SK-N-SH treated with all-trans-retinoic acid at 6 μM for 48 hours (cell line): Measurements from ENCODE around the gene NATD1.

Source experiments
- ATAC-seq: fragments of 200-7000 bp; cut with Tn5 transposase; 3 replicates; pipeline ENCODE4 v1.9.1; 2020; ENCODE audit warnings: mild to moderate bottlenecking, moderate library complexity
- ARNTL ChIP-seq: fragments of 450-650 bp; formaldehyde crosslinking; IDR thresholded peaks from 2 replicates; pipeline ENCODE4 v1.5.0; 2020; ENCODE audit warnings: low read depth, mild to moderate bottlenecking, moderate library complexity, borderline replicate concordance
- BACH2 ChIP-seq: fragments of 250-450 bp; sonication (Bioruptor Pico); IDR thresholded peaks from 2 replicates; pipeline ENCODE4 v1.9.0; 2021; ENCODE audit warnings: mild to moderate bottlenecking, borderline replicate concordance
- CSDC2 ChIP-seq: fragments of 250-450 bp; sonication (Bioruptor Pico); IDR thresholded peaks from 2 replicates; pipeline ENCODE4 v1.5.0; 2020; ENCODE audit warnings: mild to moderate bottlenecking, moderate library complexity
- CSRNP3 ChIP-seq: fragments of 250-450 bp; sonication (Bioruptor Pico); IDR thresholded peaks from 2 replicates; pipeline ENCODE4 v1.5.1; 2021; ENCODE audit warnings: mild to moderate bottlenecking, moderate library complexity
- ESRRG ChIP-seq: fragments of 250-450 bp; sonication (Bioruptor Pico); IDR thresholded peaks from 2 replicates; pipeline ENCODE4 v1.6.1; 2021; ENCODE audit warnings: mild to moderate bottlenecking
- GLIS3 ChIP-seq: fragments of 250-450 bp; sonication (Bioruptor Pico); IDR thresholded peaks from 2 replicates; pipeline ENCODE4 v1.5.0; 2020; ENCODE audit warnings: mild to moderate bottlenecking, moderate library complexity
- ISL1 ChIP-seq: fragments of 250-450 bp; sonication (Bioruptor Pico); IDR thresholded peaks from 2 replicates; pipeline ENCODE4 v2.1.2; 2022; ENCODE audit warnings: mild to moderate bottlenecking, moderate library complexity
- OSR1 ChIP-seq: fragments of 250-450 bp; sonication (Bioruptor Pico); IDR thresholded peaks from 2 replicates; pipeline ENCODE4 v1.8.0; 2022; ENCODE audit warnings: moderate library complexity, mild to moderate bottlenecking, inconsistent platforms
- PATZ1 ChIP-seq: fragments of 250-450 bp; sonication (Bioruptor Pico); IDR thresholded peaks from 2 replicates; pipeline ENCODE4 v1.8.0; 2020; ENCODE audit warnings: mild to moderate bottlenecking, moderate library complexity, borderline replicate concordance
- PPARA ChIP-seq: fragments of 250-450 bp; sonication (Bioruptor Pico); IDR thresholded peaks from 2 replicates; pipeline ENCODE4 v1.5.0; 2020; ENCODE audit warnings: mild to moderate bottlenecking, borderline replicate concordance
- RARB ChIP-seq: fragments of 250-450 bp; sonication (Bioruptor Pico); IDR thresholded peaks from 2 replicates; pipeline ENCODE4 v1.8.0; 2021; ENCODE audit warnings: mild to moderate bottlenecking, moderate library complexity
- SNAI2 ChIP-seq: fragments of 250-450 bp; sonication (Bioruptor Pico); IDR thresholded peaks from 2 replicates; pipeline ENCODE4 v1.5.0; 2020; ENCODE audit warnings: mild to moderate bottlenecking, moderate library complexity
- TOX ChIP-seq: fragments of 250-450 bp; sonication (Bioruptor Pico); IDR thresholded peaks from 2 replicates; pipeline ENCODE4 v1.8.0; 2021; ENCODE audit warnings: mild to moderate bottlenecking, moderate library complexity, borderline replicate concordance
- ZFP3 ChIP-seq: fragments of 250-450 bp; sonication (Bioruptor Pico); IDR thresholded peaks from 2 replicates; pipeline ENCODE4 v1.5.0; 2020; ENCODE audit warnings: mild to moderate bottlenecking, moderate library complexity
- ZFP30 ChIP-seq: fragments of 450-650 bp; formaldehyde crosslinking; IDR thresholded peaks from 2 replicates; pipeline ENCODE4 v1.5.0; 2022; ENCODE audit warnings: mild to moderate bottlenecking, moderate library complexity
- ZNF565 ChIP-seq: fragments of 450-650 bp; formaldehyde crosslinking; conservative IDR thresholded peaks from 2 replicates; pipeline ENCODE4 v1.5.0; 2020; ENCODE audit warnings: low read depth, mild to moderate bottlenecking, moderate library complexity
- ZNF70 ChIP-seq: fragments of 450-650 bp; formaldehyde crosslinking; IDR thresholded peaks from 2 replicates; pipeline ENCODE4 v1.5.0; 2020; ENCODE audit warnings: mild to moderate bottlenecking, moderate library complexity
- ZNF8 ChIP-seq: fragments of 450-650 bp; formaldehyde crosslinking; IDR thresholded peaks from 2 replicates; pipeline ENCODE4 v1.5.0; 2020; ENCODE audit warnings: mild to moderate bottlenecking, moderate library complexity
- TF ChIP-seq, protein P1 (sequence below): fragments of 250-450 bp; sonication (Bioruptor Pico); IDR thresholded peaks from 2 replicates; pipeline ENCODE4 v1.5.0; 2020; ENCODE audit warnings: mild to moderate bottlenecking, moderate library complexity
- TF ChIP-seq, protein P2 (sequence below): fragments of 250-450 bp; sonication (Bioruptor Pico); IDR thresholded peaks from 2 replicates; pipeline ENCODE4 v1.5.1; 2020; ENCODE audit warnings: low read depth, mild to moderate bottlenecking, moderate library complexity
- TF ChIP-seq, protein P3 (sequence below): fragments of 250-450 bp; sonication (Bioruptor Pico); IDR thresholded peaks from 2 replicates; pipeline ENCODE4 v1.8.0; 2021; ENCODE audit warnings: low read depth, mild to moderate bottlenecking, moderate library complexity, borderline replicate concordance

The NATD1 gene

DNA sequence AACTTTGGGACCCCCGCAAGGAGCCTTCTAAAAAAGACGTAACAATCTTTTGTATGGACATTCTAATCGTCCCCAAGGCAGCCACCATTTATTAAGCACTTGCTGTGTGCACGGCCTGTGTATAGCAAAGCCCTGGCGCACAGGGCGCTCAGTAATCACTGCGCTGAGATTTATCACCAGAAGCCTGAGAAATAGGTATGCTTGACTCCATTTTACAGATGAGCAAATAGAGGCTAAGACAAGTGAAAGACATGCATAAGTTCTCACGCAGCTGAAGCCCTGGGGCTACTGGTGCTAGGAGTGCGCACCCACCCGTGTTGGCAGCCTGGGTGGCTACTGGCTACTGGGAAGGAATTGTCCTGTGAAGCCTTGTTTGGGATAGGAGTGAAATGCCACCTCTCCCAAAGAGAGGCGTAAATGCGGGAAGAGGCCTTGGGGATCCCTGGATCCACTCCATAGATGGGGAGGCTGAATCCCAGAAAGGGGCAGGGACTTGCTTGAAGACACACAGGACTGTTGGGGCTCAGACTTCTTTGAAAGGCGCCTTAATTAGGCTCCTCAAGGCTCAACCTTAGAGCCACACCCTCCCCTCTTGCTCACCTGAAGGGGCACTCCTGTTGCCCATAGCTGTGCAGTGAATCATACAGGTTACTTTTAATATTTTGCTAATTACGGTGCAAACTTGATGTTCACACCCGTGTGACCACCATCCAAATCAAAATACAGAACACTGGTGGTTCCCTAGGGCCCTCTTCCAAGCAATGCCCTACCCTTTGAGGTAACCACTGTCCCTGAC, 634 bp upstream of the NATD1 start:
- TF ChIP-seq ZNF565 (CRISPR knock-in tag) = no peak
- ATAC-seq = peak; percentile 5; the same call in 1 of the 3 replicates

DNA sequence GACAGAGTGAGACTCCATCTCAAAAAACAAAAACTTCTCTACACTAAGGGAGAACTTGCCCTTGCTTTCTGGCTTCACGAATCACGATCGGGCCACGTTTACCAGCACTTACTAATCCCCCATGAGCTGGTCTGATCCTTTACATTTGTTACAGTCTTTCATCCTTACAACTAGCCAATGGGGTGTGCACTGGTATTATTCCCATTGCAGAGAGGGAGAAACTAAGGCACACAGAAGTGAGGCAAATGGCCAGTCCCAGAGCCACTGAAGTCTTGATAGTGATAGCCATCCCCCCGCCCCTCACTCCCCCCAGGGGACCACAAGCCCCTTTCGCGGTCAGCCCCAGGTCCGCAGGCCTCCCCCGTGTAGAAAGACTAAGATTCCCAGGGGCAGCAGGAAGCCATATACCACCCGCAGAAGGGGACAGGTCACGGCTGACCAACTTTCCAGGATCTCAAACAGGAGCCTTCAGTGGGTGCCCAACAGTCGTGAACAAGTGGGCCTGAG, 868 bp downstream of the NATD1 start:
- no peak; the same call in 2 of the 3 replicates for ATAC-seq
- no peak for TF ChIP-seq ZNF70 (CRISPR knock-in tag)
- TF ChIP-seq CSDC2 (CRISPR knock-in tag) = no peak
- TF ChIP-seq, protein P1, sequence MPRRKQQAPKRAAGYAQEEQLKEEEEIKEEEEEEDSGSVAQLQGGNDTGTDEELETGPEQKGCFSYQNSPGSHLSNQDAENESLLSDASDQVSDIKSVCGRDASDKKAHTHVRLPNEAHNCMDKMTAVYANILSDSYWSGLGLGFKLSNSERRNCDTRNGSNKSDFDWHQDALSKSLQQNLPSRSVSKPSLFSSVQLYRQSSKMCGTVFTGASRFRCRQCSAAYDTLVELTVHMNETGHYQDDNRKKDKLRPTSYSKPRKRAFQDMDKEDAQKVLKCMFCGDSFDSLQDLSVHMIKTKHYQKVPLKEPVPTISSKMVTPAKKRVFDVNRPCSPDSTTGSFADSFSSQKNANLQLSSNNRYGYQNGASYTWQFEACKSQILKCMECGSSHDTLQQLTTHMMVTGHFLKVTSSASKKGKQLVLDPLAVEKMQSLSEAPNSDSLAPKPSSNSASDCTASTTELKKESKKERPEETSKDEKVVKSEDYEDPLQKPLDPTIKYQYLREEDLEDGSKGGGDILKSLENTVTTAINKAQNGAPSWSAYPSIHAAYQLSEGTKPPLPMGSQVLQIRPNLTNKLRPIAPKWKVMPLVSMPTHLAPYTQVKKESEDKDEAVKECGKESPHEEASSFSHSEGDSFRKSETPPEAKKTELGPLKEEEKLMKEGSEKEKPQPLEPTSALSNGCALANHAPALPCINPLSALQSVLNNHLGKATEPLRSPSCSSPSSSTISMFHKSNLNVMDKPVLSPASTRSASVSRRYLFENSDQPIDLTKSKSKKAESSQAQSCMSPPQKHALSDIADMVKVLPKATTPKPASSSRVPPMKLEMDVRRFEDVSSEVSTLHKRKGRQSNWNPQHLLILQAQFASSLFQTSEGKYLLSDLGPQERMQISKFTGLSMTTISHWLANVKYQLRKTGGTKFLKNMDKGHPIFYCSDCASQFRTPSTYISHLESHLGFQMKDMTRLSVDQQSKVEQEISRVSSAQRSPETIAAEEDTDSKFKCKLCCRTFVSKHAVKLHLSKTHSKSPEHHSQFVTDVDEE (CRISPR knock-in tag) = no peak
- TF ChIP-seq ZNF8 (CRISPR knock-in tag) = no peak
- TF ChIP-seq PATZ1 (CRISPR knock-in tag) = no peak
- no peak for TF ChIP-seq SNAI2 (CRISPR knock-in tag)
- TF ChIP-seq, protein P2, sequence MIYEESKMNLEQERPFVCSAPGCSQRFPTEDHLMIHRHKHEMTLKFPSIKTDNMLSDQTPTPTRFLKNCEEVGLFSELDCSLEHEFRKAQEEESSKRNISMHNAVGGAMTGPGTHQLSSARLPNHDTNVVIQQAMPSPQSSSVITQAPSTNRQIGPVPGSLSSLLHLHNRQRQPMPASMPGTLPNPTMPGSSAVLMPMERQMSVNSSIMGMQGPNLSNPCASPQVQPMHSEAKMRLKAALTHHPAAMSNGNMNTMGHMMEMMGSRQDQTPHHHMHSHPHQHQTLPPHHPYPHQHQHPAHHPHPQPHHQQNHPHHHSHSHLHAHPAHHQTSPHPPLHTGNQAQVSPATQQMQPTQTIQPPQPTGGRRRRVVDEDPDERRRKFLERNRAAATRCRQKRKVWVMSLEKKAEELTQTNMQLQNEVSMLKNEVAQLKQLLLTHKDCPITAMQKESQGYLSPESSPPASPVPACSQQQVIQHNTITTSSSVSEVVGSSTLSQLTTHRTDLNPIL = no peak
- no peak for TF ChIP-seq ZFP3 (CRISPR knock-in tag)
- no peak for TF ChIP-seq ARNTL (CRISPR knock-in tag)
- TF ChIP-seq, protein P3, sequence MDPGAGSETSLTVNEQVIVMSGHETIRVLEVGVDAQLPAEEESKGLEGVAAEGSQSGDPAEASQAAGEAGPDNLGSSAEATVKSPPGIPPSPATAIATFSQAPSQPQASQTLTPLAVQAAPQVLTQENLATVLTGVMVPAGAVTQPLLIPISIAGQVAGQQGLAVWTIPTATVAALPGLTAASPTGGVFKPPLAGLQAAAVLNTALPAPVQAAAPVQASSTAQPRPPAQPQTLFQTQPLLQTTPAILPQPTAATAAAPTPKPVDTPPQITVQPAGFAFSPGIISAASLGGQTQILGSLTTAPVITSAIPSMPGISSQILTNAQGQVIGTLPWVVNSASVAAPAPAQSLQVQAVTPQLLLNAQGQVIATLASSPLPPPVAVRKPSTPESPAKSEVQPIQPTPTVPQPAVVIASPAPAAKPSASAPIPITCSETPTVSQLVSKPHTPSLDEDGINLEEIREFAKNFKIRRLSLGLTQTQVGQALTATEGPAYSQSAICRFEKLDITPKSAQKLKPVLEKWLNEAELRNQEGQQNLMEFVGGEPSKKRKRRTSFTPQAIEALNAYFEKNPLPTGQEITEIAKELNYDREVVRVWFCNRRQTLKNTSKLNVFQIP = no peak
- no peak for TF ChIP-seq CSRNP3 (CRISPR knock-in tag)
- no peak for TF ChIP-seq ZFP30
- TF ChIP-seq GLIS3 = no peak
- no peak for TF ChIP-seq OSR1 (CRISPR knock-in tag)
- no peak for TF ChIP-seq ESRRG (CRISPR knock-in tag)
- TF ChIP-seq RARB (CRISPR knock-in tag) = no peak
- TF ChIP-seq ISL1 = no peak
- TF ChIP-seq, all 23 proteins: peak for 0

- no peak for ATAC-seq
- TF ChIP-seq PPARA (CRISPR knock-in tag) (no peak), BACH2 (no peak), RARB (CRISPR knock-in tag) (no peak), ZFP3 (CRISPR knock-in tag) (no peak), TOX (no peak), ZNF8 (CRISPR knock-in tag) (no peak), CSRNP3 (CRISPR knock-in tag) (no peak)
- TF ChIP-seq, protein P3 = no peak
- TF ChIP-seq, protein P1 (CRISPR knock-in tag) = no peak
Observed at GRCh38 chr17:21251337-21252010, 1.7 kb downstream of the NATD1 start.
